GM12878 (cell line): Measurements from ENCODE around the gene IL4. TPM values are rescaled to one million over a fixed set of nuclear protein-coding genes. Genes with fewer than 3 reads are reported as not detected.
A peak's percentile ranks its signal among the peaks of the same experiment; 100 is the strongest.

Experiments used
- GATAD2B ChIP-seq: fragments of 450-650 bp; conservative IDR thresholded peaks from 2 replicates; pipeline ENCODE4 v1.6.1; 2017; ENCODE audit warnings: low read depth, mild to moderate bottlenecking, moderate library complexity
- KDM1A ChIP-seq: fragments of 200-600 bp; sonication (generic); IDR thresholded peaks from 2 replicates; pipeline ENCODE4 v1.6.1; 2016; ENCODE audit warnings: borderline replicate concordance
- TBL1XR1 ChIP-seq: IDR thresholded peaks from 2 replicates; pipeline ENCODE4 v1.6.1; 2012; ENCODE audit warnings: low read depth, low read length, improper control_type of control experiment
- polyA plus RNA-seq, 11 experiments: library from polyadenylated mRNA; depleted of rRNA in 4 of 11; unstranded in 6 of 11; stranded (reverse) in 5 of 11; fragments of >200 nt; fragmentation: Nextera tagmentation in 4 of 11; fragmentation: Illumina TruSeq in 1 of 11; extraction: Ambion mirVana in 4 of 11; extraction: Trizol in 1 of 11; gene quantifications; 1 replicate in 1 of 11; 2 replicates in 10 of 11; pipeline versions ENCODE4 v1.2.1 to v1.2.3, GENCODE V29; 2011 to 2016; ENCODE audit warnings: inconsistent platforms in 2 of 11, missing spikeins in 2 of 11, low read depth in 1 of 11
- total RNA-seq, 4 experiments: library from RNA; depleted of rRNA in 3 of 4; stranded (reverse); fragments of >200 nt in 3 of 4; fragmentation: Illumina TruSeq in 1 of 4; extraction: Trizol in 1 of 4; gene quantifications; 2 replicates each; pipeline versions ENCODE4 v1.2.1 to v1.2.3, GENCODE V29; 2013 to 2021
- TF ChIP-seq, protein P1 (sequence below): fragments of 450-650 bp; IDR thresholded peaks from 2 replicates; pipeline ENCODE4 v1.6.1; 2017; ENCODE audit warnings: low read depth, mild to moderate bottlenecking, moderate library complexity
- TF ChIP-seq, protein P2 (sequence below): IDR thresholded peaks from 2 replicates; pipeline ENCODE4 v1.6.1; 2012; ENCODE audit warnings: improper control_type of control experiment, low read depth, low read length; ENCODE audit not compliant: insufficient replicate concordance
- TF ChIP-seq, protein P3 (sequence below): fragments of 450-650 bp; IDR thresholded peaks from 2 replicates; pipeline ENCODE4 v1.6.1; 2017; ENCODE audit warnings: mild to moderate bottlenecking
- TF ChIP-seq, protein P4 (sequence below): fragments of 450-650 bp; IDR thresholded peaks from 2 replicates; pipeline ENCODE4 v1.6.1; 2017; ENCODE audit warnings: mild to moderate bottlenecking, moderate library complexity

The IL4 gene
- total and polyA plus RNA-seq, 10 of the 15 experiments (the other 5 are each of a cell fraction or from before 2014, with no cell fraction given), result 0.20 to 0.80 (median 0.50) TPM; not detected in 7

DNA sequence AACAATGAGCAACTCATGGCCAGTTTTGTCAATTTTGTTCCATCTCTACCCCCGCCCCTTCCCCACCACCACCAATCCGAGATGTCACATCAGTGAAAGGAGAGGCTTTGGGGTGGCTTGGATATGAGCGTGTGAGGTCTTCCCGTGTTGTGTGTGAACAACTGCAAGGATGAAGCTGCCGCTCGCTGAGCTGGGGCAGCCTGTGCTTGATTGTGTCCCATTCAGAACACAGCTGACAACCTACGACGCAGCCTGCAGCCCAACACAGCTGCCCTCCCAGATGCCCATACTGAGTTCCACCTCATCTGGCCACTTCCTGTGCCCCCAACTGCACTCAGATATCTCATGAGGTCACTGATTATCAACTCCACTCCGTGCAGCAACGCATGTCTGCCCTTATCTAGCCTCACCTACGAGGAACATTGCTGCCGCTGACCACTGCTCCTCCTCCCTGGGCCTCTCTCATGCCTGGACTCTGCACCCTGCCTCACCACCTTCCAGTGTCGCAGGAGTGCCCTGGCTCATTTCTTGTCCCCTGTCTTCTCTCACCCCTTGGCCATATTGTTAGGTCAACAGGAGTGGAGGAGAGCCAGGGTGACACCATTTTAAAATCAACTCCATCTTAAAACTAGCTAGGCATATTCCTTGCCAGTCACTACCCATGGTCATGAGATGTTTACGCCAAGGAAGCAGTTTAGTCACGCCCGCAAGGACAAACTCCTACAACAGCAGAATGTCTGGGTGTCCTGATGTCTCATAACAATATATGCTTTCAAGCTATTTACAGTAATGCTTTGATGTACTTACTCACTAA, 7.3 kb upstream of the IL4 start (continued):
- TF ChIP-seq, protein P1, sequence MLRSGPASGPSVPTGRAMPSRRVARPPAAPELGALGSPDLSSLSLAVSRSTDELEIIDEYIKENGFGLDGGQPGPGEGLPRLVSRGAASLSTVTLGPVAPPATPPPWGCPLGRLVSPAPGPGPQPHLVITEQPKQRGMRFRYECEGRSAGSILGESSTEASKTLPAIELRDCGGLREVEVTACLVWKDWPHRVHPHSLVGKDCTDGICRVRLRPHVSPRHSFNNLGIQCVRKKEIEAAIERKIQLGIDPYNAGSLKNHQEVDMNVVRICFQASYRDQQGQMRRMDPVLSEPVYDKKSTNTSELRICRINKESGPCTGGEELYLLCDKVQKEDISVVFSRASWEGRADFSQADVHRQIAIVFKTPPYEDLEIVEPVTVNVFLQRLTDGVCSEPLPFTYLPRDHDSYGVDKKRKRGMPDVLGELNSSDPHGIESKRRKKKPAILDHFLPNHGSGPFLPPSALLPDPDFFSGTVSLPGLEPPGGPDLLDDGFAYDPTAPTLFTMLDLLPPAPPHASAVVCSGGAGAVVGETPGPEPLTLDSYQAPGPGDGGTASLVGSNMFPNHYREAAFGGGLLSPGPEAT, result no peak
- TF ChIP-seq TBL1XR1, result no peak
- no peak for TF ChIP-seq KDM1A
- TF ChIP-seq, protein P2, sequence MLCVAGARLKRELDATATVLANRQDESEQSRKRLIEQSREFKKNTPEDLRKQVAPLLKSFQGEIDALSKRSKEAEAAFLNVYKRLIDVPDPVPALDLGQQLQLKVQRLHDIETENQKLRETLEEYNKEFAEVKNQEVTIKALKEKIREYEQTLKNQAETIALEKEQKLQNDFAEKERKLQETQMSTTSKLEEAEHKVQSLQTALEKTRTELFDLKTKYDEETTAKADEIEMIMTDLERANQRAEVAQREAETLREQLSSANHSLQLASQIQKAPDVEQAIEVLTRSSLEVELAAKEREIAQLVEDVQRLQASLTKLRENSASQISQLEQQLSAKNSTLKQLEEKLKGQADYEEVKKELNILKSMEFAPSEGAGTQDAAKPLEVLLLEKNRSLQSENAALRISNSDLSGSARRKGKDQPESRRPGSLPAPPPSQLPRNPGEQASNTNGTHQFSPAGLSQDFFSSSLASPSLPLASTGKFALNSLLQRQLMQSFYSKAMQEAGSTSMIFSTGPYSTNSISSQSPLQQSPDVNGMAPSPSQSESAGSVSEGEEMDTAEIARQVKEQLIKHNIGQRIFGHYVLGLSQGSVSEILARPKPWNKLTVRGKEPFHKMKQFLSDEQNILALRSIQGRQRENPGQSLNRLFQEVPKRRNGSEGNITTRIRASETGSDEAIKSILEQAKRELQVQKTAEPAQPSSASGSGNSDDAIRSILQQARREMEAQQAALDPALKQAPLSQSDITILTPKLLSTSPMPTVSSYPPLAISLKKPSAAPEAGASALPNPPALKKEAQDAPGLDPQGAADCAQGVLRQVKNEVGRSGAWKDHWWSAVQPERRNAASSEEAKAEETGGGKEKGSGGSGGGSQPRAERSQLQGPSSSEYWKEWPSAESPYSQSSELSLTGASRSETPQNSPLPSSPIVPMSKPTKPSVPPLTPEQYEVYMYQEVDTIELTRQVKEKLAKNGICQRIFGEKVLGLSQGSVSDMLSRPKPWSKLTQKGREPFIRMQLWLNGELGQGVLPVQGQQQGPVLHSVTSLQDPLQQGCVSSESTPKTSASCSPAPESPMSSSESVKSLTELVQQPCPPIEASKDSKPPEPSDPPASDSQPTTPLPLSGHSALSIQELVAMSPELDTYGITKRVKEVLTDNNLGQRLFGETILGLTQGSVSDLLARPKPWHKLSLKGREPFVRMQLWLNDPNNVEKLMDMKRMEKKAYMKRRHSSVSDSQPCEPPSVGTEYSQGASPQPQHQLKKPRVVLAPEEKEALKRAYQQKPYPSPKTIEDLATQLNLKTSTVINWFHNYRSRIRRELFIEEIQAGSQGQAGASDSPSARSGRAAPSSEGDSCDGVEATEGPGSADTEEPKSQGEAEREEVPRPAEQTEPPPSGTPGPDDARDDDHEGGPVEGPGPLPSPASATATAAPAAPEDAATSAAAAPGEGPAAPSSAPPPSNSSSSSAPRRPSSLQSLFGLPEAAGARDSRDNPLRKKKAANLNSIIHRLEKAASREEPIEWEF, result no peak
- TF ChIP-seq, protein P3, sequence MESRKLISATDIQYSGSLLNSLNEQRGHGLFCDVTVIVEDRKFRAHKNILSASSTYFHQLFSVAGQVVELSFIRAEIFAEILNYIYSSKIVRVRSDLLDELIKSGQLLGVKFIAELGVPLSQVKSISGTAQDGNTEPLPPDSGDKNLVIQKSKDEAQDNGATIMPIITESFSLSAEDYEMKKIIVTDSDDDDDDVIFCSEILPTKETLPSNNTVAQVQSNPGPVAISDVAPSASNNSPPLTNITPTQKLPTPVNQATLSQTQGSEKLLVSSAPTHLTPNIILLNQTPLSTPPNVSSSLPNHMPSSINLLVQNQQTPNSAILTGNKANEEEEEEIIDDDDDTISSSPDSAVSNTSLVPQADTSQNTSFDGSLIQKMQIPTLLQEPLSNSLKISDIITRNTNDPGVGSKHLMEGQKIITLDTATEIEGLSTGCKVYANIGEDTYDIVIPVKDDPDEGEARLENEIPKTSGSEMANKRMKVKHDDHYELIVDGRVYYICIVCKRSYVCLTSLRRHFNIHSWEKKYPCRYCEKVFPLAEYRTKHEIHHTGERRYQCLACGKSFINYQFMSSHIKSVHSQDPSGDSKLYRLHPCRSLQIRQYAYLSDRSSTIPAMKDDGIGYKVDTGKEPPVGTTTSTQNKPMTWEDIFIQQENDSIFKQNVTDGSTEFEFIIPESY, result no peak
- TF ChIP-seq GATAD2B, result no peak
- TF ChIP-seq, protein P4, sequence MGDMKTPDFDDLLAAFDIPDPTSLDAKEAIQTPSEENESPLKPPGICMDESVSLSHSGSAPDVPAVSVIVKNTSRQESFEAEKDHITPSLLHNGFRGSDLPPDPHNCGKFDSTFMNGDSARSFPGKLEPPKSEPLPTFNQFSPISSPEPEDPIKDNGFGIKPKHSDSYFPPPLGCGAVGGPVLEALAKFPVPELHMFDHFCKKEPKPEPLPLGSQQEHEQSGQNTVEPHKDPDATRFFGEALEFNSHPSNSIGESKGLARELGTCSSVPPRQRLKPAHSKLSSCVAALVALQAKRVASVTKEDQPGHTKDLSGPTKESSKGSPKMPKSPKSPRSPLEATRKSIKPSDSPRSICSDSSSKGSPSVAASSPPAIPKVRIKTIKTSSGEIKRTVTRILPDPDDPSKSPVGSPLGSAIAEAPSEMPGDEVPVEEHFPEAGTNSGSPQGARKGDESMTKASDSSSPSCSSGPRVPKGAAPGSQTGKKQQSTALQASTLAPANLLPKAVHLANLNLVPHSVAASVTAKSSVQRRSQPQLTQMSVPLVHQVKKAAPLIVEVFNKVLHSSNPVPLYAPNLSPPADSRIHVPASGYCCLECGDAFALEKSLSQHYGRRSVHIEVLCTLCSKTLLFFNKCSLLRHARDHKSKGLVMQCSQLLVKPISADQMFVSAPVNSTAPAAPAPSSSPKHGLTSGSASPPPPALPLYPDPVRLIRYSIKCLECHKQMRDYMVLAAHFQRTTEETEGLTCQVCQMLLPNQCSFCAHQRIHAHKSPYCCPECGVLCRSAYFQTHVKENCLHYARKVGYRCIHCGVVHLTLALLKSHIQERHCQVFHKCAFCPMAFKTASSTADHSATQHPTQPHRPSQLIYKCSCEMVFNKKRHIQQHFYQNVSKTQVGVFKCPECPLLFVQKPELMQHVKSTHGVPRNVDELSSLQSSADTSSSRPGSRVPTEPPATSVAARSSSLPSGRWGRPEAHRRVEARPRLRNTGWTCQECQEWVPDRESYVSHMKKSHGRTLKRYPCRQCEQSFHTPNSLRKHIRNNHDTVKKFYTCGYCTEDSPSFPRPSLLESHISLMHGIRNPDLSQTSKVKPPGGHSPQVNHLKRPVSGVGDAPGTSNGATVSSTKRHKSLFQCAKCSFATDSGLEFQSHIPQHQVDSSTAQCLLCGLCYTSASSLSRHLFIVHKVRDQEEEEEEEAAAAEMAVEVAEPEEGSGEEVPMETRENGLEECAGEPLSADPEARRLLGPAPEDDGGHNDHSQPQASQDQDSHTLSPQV, result peak; percentile 94
